Stomach smooth muscle (tissue), 2 donors: ENCODE data around the gene DDT.
"Not testable (repeated sequence)": the region's sequence is repeated elsewhere in the genome, so short reads cannot be mapped to it uniquely, and the experiment has no call there.

Source experiments
- H3K27ac ChIP-seq: one replicate; pipeline ENCODE4 v1.7.0; 2013; ENCODE audit warnings: mild to moderate bottlenecking, low read length, inconsistent platforms
- H3K27me3 ChIP-seq, 2 donors: one replicate each; pipeline ENCODE4 v1.7.0; 2013; ENCODE audit warnings: low read length in 2 of 2; ENCODE audit not compliant: insufficient read depth in 2 of 2, control insufficient read depth in 1 of 2
- H3K36me3 ChIP-seq, 2 donors: one replicate each; pipeline ENCODE4 v1.7.0; 2013; ENCODE audit warnings: low read length in 2 of 2; ENCODE audit not compliant: control insufficient read depth in 2 of 2, insufficient read depth in 2 of 2
- H3K4me1 ChIP-seq: one replicate; pipeline ENCODE4 v1.7.0; 2013; ENCODE audit warnings: low read length; ENCODE audit not compliant: control insufficient read depth, insufficient read depth
- H3K4me3 ChIP-seq, 2 donors: one replicate each; pipeline ENCODE4 v1.7.0; 2013; ENCODE audit warnings: low read length in 2 of 2
- H3K9ac ChIP-seq, 2 donors: one replicate each; pipeline ENCODE4 v1.7.0; 2013; ENCODE audit warnings: low read length in 2 of 2, mild to moderate bottlenecking in 1 of 2
- H3K9me3 ChIP-seq, 2 donors: one replicate each; pipeline ENCODE4 v1.7.0; 2013; ENCODE audit warnings: low read length in 2 of 2; ENCODE audit not compliant: control insufficient read depth in 2 of 2
- donor health status: healthy.
- donor health status: Pancreatic carcinoma.

DDT gene

DNA sequence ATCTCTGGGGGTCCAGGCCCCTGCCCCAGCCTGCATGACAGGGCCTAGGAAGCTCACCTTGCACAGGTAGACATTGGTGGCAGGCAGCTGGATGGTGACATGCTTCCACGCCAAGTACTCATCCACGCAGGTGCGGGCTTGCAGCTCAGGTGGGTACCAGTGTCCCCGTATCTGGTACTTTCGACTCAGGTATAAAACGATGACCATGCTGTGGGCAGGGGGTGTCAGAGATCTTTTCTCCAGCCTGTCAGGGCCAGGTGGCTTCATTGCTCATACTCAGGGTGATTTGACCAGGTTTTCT is 32.6 kb upstream of the DDT start:
- H3K27me3 ChIP-seq = peaks cover 0 to 2% of the 10 kb centered on the region in 2 donors
- no peak overlapping the region for H3K4me3 ChIP-seq
- no peaks in the 10 kb centered on the region for H3K36me3 ChIP-seq
- no peaks in the 10 kb centered on the region for H3K9me3 ChIP-seq
- no peak overlapping the region for H3K9ac ChIP-seq
- peaks cover 16% of the 10 kb centered on the region for H3K4me1 ChIP-seq
- H3K27ac ChIP-seq = no peak overlapping the region

DNA sequence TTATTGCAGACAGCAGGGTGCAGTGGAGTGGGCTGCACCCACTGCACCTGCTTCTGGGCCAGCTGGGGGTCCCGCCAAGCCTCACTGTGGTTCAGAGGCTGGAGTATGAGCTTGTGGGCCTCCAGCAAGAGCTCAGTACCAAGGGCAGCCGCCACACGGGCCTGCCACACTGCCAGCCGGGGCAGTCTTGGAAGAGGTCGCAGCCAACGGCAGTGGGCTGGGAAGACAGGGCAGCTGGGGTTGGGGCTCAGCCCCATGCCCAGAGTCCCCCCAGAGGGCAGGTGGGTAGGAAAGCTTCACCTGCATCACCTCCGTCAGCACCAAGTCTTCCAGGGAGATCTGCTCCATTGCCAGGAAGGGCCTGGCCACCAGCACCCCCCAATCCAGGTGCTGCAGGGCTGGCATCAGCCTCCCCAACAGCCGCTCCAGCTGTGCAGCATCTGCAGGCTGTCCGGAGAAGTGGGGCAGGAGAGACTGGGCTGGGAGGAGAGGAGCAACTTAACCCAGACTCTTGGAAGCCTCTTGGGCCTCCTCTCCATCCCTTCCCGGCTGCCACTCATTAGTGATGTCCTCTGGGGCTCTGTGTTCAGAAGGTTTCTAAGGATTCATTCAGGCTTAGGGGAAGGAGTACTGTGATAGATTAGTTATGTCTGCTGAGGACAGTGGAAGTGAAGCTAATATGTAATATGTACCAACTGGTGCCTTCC is 32.1 kb upstream of the DDT start:
- no peak overlapping the region for H3K4me3 ChIP-seq
- no peaks in the 10 kb centered on the region for H3K9me3 ChIP-seq
- peaks cover 11% of the 10 kb centered on the region for H3K4me1 ChIP-seq
- H3K27ac ChIP-seq = peak overlapping the region; percentile 71
- H3K27me3 ChIP-seq = peaks cover 0 to 2% of the 10 kb centered on the region in 2 donors
- no peaks in the 10 kb centered on the region for H3K36me3 ChIP-seq
- no peak overlapping the region for H3K9ac ChIP-seq

DNA sequence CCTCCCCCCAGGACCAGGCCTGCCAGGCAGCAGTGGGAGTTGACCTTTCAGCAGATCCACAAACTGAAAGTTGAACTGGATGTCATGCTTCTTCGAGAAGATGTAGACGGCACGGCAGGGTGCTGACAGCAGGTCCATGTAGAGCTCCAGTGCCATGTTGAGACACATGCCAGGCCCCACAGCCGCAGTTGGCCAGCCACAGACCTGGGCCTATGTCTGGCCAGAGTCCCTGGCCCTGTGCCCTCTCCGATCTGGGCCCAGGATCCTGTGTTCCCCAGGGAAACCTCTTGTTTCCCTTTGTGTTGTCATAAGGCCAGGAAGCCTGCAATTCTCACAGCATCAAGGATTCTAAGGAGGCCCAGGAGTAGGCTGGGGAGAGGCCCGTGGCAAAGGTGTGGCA is 31.0 kb upstream of the DDT start, which contains the start of gene GSTT4:
Gene GSTT4, minus strand, starts transcription at position 253 of the 400 bp plus-strand sequence. Its CDS starts 97 bp downstream, at position 156.
- peaks cover 11% of the 10 kb centered on the region for H3K4me1 ChIP-seq
- peaks cover 0 to 2% of the 10 kb centered on the region in 2 donors for H3K27me3 ChIP-seq
- H3K4me3 ChIP-seq = peak within 1 kb of the TSS in 1 of 2 donors; percentile 15
- H3K36me3 ChIP-seq = no peaks in the 10 kb centered on the region
- H3K9me3 ChIP-seq = no peaks in the 10 kb centered on the region
- peak within 1 kb of the TSS; percentile 17 to 60 for H3K9ac ChIP-seq
- peak within 1 kb of the TSS; percentile 71 for H3K27ac ChIP-seq

DNA sequence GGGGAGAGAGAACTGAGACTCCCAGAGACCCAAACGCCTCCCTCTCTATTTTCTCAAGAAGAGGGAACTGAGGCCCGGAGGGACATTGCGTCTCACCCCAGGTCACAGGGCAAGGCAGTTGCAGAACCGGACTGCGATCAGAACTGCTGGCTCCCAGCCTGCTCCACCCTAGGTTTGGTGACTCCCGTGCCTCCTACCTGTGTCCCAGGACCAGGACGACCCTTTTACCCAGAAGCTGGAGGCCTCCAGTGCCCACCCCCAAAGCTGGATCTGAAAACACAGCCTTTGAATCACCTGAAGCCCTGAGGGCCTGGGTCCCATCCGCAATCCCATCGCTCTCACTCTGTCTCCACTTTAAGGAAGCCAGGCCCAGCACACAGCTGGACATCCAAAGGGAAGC is 29.6 kb upstream of the DDT start:
- Histone ChIP-seq H3K9me3 (no peaks in the 10 kb centered on the region), H3K36me3 (no peaks in the 10 kb centered on the region), H3K27me3 (peaks cover 0 to 2% of the 10 kb centered on the region in 2 donors), H3K4me3 (no peak overlapping the region), H3K9ac (no peak overlapping the region), H3K27ac (no peak overlapping the region), H3K4me1 (peaks cover 11% of the 10 kb centered on the region)

DNA sequence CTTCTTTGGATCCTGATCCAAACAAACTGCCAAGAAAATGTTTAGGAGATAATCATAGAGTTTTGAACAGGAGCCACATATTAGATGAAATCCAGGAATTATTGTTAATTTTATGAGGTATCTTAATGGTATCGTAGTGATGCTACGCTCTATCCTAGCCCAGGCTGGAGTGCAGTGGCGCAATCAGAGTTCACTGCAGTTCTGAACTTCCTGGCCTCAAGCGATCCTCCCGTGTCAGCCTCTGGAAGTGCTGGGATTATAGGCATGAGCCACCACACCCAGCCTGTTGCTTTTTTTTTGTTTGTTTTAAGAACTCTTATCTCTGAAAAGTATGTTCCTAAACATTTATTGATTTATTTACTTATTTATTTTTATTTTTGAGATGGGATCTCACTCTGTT is 28.6 kb upstream of the DDT start:
- Histone ChIP-seq H3K9ac (no peak overlapping the region), H3K4me3 (no peak overlapping the region), H3K9me3 (no peaks in the 10 kb centered on the region), H3K4me1 (peaks cover 11% of the 10 kb centered on the region), H3K36me3 (no peaks in the 10 kb centered on the region), H3K27ac (no peak overlapping the region), H3K27me3 (peaks cover 0 to under 1% of the 10 kb centered on the region in 2 donors)

DNA sequence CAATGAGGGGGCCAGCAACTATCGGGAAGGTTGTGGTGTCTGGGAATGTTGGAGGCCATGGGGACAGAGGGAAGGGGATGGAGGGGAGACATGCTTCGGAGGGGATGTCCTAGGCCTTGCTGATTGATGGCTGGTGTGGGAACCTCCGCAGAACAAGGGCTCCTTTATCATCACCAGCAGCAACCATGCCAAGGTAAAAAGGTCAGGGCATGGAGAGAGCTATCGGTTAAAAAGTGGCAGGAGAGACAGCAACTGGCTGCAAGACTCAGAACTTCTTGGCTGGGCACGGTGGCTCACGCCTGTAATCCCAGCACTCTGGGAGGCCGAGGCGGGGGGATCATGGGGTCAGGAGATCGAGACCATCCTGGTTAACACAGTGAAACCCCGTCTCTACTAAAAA is 28.0 kb upstream of the DDT start:
- Histone ChIP-seq H3K4me1 (peaks cover 11% of the 10 kb centered on the region), H3K27me3 (no peaks in the 10 kb centered on the region), H3K9ac (no peak overlapping the region), H3K27ac (no peak overlapping the region), H3K9me3 (no peaks in the 10 kb centered on the region), H3K4me3 (no peak overlapping the region), H3K36me3 (no peaks in the 10 kb centered on the region)

DNA sequence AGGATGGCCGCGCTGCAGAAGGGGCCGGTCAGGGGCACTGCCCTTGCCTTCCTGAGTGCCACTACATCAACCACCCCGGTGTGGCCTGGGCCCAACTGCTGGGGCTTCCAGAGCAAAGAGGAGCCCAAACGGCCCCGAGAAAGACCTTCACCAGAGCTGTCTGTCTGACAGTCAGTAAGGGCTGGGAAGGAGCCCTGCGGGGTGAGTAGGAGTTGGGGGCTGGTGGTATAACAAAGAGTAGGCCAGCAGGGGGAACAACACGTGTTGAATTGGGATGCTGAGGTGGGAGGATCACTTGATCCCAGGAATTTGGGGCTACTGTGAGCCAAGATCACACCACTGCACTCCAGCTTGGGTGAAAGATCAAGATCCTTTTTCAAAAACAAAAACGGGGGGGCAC is 27.1 kb upstream of the DDT start:
- no peaks in the 10 kb centered on the region for H3K9me3 ChIP-seq
- H3K27me3 ChIP-seq = no peaks in the 10 kb centered on the region
- peaks cover 11% of the 10 kb centered on the region for H3K4me1 ChIP-seq
- H3K9ac ChIP-seq = no peak overlapping the region
- H3K4me3 ChIP-seq = no peak overlapping the region
- H3K36me3 ChIP-seq = no peaks in the 10 kb centered on the region
- H3K27ac ChIP-seq = no peak overlapping the region

DNA sequence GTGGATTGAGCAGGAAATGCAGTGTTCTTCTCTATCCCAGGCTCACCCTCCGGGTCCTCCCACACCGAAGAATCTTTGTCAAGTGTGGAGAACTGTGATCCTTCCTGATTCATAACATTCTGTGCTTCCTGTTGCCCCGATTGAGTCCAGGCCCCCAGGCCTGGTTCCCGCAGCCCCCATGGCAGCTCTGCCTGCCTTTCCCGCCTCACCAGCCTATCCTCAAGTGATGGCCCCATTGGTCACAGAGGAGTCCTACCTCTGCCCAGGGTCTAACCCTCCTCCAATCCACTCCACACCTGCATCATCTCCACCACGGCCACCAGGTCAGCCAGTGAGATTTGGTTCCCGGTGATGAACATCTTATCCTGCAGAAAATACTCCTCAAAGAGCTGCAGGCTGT is 25.5 kb upstream of the DDT start:
- H3K4me3 ChIP-seq, H3K36me3 ChIP-seq, H3K9me3 ChIP-seq, H3K4me1 ChIP-seq, H3K9ac ChIP-seq, H3K27ac ChIP-seq, H3K27me3 ChIP-seq: not testable (repeated sequence)

DNA sequence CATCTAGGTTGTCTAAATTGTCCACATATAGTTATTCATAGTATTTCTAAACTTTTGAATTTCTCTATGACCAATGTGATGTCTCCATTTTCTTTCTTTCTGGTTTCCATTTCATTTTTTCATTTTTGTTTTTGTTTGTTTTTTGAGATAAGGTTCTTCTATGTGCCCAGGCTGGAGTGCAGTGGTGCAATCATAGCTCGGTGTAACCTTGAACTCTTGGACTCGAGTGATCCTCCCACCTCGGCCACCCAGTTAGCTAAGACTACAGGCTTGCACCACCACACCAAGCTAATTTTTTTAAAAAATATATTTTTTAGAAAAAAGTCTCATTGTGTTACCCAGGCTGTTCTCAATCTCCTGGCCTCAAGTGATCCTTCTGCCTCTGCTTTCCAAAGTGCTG is 22.9 kb upstream of the DDT start:
- Histone ChIP-seq H3K36me3 (no peaks in the 10 kb centered on the region), H3K9me3 (no peaks in the 10 kb centered on the region), H3K9ac (no peak overlapping the region), H3K27me3 (no peaks in the 10 kb centered on the region), H3K4me3 (no peak overlapping the region), H3K4me1 (no peaks in the 10 kb centered on the region), H3K27ac (no peak overlapping the region)

DNA sequence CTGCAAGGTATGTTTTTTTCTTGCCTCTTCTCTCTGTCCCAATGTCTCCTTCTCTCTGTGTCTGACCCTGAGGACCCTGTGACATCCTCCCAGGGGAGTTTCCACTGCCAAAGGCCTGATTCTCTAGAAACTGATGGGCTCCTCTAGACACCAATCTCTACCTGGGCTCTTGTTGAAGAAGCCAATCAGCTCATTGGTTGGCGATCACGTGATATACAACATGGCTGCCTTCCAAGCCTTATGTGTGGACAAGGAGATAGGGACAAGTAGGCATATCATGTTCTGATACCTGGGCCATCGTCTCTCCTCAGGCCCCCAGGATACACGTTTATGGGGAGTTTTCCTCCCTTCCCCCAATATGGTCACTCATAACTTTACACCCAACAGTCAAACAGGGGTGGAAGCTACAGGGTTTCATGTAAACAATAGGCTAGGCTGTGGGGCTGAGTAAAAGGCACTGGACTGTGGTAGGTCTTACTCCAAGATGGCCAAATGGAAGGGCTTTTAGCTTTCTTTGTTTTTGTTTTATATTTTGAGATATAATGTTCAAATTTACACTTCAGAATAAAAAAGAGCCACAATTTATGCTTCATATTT is 19.4 kb upstream of the DDT start:
- not testable (repeated sequence) for H3K27ac ChIP-seq, H3K4me1 ChIP-seq, H3K9ac ChIP-seq, H3K4me3 ChIP-seq, H3K36me3 ChIP-seq, H3K9me3 ChIP-seq, H3K27me3 ChIP-seq

DNA sequence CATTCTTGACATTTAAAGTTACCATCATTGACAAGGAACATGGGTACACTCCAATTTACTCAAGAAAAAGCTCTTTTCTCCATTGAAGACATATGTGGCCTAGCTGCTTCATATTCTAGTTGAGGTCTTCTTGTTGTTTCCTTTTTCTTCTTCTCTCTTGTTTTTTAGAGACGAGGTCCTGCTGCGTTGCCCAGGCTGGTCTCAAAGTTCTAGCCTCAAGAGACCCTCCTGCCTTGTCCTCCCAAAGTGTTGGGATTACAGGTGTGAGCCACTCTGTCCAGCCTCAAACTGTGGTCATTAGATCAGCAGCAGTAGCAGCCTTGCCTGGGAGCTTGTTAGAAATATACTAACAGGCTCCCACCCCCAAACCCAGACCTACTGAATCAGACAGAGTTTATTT is 18.8 kb upstream of the DDT start:
- H3K4me3 ChIP-seq, H3K9me3 ChIP-seq, H3K4me1 ChIP-seq, H3K27me3 ChIP-seq, H3K9ac ChIP-seq, H3K27ac ChIP-seq, H3K36me3 ChIP-seq: not testable (repeated sequence)
